Measurements from ENCODE around the gene MRPS23.

DNA sequence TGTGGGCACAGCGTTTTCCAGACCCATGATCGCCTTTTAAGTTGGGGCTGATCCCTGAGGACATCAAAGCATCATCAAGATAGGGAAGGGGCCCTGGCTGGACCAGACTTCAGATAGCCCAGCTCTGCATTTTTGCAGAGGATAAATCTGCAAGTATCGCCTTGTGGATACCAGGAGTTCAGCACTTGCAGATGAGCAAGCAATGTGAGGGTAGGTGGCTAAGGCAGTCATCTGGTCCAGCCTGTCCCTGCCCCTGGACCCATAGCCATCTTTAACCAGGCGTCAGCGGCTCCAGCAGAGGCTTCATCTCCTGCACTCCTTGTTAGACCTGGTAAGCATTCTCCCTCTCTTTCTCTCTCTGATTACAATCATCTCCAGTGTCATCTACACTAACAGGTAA, 9.0 kb upstream of the MRPS23 start:
- TF ChIP-seq POLR2AphosphoS5 (IDR thresholded peaks at IDR 0.05; ENCODE audit: low read depth) (no peak), CREB1 (CRISPR knock-in tag; IDR thresholded peaks at IDR 0.05; ENCODE audit: low read depth) (no peak)
